Fibroblast of skin of right biceps (primary cell): ENCODE results near the gene NFASC.

Experiments used
- DNase-seq: peaks from one replicate; pipeline ENCODE4 v3.0.0-alpha.2; 2013

The NFASC gene

GRCh38 chr1:204961765-204962419 lies 91.2 kb downstream of the NFASC start:
- no peak for DNase-seq

DNA sequence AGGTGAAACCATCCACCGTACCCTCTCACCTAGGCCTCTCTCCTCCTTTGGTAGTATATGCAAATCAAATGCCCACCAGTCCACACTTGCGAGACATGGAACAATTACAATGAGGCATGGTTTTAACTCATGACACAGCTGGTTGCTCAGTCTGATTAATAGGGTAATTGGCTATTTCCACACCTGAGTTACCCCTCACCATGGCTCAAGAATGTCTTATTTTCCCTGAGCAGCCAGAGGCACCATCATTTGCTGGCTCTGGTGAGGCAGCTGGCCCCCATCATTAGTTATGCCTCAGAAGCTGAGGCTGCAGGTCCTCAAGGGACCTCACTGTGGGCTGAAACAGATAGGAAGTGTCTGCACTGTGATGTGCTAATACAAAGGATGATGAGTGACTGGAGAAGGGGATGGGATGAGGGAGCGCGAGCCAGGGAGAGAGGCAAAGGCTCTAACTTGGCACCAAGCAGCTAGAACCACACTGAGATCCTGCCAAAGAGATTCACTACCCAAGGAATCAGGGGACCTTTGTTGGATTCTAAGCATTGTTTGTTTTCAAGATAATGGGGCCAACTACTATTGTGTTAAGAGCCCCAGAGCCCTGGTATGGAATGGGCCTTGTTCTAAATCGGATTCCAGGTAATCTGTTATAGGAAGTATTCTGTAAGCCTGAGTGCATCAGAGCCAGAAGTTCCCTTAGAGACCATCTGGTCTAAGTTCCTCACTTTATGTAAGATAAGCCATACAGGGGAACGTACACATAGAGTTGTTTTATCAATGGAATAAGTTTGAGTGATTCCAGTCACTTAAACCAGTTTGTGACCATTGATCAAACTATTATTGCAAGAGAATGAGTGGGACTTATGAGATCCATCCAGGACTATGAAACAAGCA lies 92.3 kb downstream of the NFASC start:
- DNase-seq, result no peak

DNA sequence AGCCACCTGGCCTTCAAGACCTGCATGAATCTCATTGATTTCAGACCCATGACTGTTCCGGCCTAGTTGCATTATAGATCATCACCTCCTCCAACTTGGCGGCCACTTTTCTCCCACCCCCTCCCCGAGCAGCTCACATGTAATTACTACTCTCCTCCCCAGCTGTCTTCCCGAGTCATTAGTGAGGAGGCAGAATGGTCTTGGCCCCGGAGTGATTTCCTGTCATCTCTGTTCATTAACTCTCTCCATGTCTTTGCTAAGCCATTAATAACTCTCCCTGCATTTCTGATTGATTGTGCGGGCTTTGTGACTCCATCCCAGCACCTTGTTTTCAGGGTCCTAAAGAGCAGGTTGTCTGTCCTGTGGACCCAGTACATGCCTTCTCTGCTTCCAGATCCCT lies 96.8 kb downstream of the NFASC start:
- DNase-seq, result no peak

DNA sequence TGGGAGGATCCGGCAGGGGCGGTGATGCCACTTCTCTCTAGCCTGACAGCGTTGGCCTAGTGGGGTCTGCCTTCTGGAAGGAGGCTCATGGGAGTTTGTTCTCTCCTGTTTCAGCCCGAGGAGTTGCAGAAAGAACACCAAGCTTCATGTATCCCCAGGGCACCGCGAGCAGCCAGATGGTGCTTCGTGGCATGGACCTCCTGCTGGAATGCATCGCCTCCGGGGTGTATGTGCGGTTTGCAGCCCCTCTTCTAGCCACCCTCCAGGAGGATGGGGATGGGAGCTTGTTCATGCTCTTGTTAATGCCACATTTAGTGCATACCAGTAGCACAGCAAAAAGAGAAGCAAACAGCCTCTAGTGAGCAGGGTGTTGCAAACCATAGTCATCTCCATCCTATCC lies 97.5 kb downstream of the NFASC start:
- DNase-seq, result no peak

GRCh38 chr1:204968951-204969350 lies 98.3 kb downstream of the NFASC start:
- DNase-seq, result no peak

DNA sequence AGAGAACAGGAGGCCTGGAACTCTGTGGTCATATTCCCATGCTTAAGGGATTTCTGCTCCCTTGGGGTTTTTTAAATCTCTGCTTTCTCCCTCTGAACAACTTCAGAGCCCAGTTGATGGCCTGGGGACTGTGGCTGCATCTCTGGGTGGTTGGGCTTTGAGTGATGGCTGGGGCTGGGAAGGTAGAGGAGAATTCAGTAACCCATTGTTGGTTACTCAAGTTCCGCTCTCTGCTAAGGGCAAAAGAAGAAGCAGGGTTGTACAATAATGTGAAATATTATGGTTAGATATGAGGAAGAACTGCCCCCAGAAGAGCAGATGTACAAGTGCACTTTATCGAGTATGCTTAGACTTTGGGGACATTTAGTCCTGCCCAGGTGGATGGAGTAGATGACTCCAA lies 100.3 kb downstream of the NFASC start:
- no peak for DNase-seq

GRCh38 chr1:204971517-204972336 lies 101.1 kb downstream of the NFASC start:
- peak; percentile 81 for DNase-seq

DNA sequence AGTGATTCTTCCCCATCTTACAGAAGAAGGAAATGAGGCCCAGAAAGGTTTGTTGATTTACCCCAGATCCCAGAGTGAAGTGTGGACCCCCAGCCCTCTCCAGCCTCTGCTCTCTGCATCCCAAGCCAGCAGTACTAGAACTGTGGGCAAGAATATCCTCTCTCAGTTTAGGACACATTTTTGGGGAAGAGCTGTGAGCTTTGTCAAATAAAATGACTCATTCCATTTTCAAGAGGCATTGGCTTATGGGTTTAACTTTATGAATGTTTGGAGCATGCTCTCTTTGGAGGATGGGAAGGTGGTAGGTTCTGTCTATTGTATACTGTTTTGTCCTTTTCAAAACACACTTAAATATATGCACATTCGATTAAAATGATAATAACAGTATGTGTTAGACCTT lies 101.8 kb downstream of the NFASC start:
- peak; percentile 22 for DNase-seq

GRCh38 chr1:204973449-204973848 lies 102.8 kb downstream of the NFASC start:
- no peak for DNase-seq

DNA sequence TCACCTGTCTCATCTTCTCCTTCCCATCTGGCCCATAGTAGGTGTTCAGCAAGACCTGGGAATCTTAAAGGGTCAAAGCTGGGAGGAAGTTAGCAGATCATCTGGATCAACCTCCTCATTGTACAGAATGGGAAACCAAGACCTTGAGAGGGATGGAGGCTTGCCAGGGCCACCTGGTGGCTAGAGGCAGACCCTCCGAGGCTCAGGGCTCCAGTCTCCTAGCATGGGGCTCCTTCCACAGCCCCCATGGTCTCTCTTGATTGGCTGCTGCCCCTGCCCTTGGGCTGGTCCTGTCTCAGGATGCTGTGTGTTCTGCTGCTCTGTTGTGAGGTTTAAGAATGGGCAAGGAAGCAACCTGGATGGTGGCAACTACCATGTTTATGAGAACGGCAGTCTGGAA lies 103.7 kb downstream of the NFASC start:
- no peak for DNase-seq

DNA sequence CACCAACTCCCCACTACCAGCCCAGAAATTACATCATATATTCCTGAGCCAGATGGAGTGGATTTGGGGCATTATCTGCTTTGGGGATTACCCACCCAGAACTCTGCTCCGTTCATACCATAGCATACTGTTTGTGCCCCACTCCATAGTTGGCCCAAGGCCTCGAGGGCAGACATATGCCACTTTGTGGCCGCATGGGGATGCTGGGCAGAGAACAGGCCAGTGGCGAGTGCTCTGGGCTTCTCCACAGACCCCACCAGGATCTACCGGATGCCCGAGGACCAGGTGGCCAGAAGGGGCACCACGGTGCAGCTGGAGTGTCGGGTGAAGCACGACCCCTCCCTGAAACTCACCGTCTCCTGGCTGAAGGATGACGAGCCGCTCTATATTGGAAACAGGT lies 104.4 kb downstream of the NFASC start:
- DNase-seq, result no peak

DNA sequence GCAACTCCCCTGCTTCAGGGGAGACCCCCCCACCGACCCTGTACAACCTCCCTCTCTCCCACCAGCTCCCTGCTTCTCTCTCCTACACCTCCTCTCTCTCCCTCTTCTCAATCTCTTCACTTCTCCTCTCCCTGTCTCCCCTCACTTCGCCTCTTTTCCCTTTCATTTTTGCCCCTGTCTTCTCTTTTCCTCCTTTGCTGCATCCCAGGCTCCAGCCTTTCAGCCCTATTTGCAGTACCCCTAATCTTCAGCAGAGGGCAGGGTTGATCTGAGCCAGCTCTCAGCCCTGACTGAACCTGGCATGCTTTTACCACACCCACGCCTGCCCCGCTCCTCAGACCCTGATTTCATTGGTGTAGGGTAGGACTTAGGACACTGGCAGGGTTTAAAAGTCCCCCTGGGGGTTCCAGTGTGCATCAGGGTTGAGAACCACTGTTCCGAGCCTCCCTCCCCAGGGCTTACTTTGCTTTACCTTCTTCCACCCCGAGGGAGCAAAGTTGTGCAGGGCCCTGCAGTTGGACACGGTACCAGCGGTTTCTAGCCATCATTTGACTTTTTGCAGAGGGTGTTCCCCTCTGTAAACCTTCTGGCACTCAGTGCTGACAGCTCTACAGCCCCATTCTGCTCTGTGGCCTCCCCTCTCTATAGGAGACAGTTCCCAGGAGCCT lies 105.0 kb downstream of the NFASC start:
- peak; percentile 39 for DNase-seq

DNA sequence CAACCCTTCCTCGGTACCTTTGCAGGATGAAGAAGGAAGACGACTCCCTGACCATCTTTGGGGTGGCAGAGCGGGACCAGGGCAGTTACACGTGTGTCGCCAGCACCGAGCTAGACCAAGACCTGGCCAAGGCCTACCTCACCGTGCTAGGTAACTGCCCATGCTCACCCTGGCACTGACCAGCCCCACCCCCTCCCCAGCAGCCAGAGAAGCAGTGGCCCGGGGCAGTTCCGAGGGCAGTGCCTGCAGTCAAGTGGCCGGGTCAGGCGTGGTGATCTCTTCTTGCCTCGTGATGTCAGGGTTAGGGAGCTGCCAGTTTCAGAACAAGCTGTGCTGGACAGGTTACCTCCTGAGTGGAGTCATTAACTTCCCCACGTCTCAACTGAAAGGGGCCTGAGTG lies 106.0 kb downstream of the NFASC start:
- DNase-seq, result no peak

DNA sequence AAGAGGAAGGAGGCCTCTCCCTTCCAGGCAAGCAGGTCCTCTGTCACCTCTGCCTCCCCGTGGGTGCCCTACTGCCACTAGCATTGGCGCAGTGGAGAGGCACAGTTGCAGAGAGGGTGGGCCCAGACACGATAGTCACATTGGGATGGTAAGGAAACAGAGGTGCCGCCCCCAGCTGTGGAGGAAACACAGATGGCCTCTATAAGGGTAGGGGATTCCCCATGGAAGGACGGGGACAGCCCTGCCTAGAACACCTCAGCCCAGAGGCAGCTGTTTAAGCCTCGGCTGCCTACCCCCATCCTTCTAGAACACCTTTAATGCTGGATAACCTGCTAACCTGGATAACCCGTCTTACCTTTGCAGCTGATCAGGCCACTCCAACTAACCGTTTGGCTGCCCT lies 106.7 kb downstream of the NFASC start:
- no peak for DNase-seq

DNA sequence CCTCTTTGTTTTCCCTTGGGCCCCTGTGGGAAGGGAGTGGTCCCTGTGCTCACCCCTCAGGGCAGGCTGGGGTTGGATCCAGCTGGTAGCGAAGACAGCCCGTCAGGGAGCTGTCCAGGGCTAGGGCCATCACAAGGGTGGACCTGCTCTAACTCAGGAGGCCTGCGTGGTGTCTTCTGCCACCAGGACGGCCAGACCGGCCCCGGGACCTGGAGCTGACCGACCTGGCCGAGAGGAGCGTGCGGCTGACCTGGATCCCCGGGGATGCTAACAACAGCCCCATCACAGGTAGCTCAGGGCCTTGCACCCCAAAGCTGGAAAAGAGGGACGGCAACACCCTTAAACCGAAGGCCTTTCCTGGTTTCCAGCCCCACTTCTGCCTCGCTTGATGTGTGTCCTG lies 108.1 kb downstream of the NFASC start:
- no peak for DNase-seq

DNA sequence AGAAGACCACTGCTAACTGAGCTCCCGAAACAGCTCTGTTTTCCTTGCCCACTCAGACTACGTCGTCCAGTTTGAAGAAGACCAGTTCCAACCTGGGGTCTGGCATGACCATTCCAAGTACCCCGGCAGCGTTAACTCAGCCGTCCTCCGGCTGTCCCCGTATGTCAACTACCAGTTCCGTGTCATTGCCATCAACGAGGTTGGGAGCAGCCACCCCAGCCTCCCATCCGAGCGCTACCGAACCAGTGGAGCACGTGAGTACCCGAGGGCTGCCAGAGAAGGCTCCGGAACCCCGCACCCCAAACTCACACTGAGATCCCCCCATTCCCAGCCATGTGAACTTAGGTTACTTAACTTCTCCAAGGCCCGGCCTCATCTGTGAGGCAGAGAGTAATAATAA lies 108.6 kb downstream of the NFASC start:
- DNase-seq, result no peak

GRCh38 chr1:204979891-204980649 lies 109.4 kb downstream of the NFASC start:
- no peak for DNase-seq

DNA sequence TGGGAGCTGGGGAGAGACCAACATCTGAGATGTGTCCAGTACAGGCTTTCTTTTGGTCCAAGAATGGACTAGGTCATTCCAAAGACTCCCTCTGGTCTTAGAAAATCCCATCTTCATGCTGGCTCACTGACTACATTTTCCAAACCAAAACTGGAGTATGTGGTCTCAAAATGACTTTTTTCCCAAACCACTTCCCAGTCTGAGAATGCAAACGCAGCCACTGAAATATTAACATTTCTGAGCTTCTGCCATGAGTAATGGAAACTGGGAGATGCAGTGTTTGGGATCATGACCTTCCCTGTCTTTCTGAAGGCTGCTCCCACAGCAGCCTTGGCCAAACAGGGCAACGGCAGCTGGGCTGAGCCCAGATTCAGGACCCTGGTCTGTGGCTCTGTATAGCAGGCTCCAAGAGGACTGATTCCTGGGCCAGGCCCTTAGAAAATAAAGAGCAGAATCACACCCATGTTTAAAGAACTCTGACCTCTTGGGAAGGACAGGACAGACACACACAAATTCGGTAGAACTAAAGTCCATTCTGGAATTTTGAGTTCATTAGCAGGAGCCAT lies 110.3 kb downstream of the NFASC start:
- peak; percentile 33 for DNase-seq

DNA sequence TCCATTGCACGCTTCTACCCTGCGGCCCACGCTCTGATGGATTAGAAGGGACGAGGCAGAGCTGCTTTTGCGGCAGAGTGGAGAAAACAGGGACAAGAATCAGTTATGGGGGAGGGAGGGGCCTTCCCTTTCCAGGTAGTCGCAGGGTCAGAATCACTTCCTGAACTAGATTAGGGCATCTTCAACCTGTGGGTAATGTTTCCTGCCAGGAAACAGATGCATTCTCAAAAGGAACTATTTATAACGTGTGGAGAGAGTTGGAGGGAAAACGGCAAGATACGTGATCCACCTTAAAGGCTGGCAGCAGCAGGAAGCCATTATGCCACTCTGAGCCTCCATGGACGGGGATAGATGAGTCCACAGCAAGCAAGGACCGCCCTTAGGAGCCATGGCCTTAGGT lies 112.5 kb downstream of the NFASC start:
- no peak for DNase-seq

- DNase-seq, result no peak
Observed at GRCh38 chr1:204983881-204984280, 113.2 kb downstream of the NFASC start.

- DNase-seq, result no peak
Observed at GRCh38 chr1:204984499-204984898, 113.8 kb downstream of the NFASC start.

DNA sequence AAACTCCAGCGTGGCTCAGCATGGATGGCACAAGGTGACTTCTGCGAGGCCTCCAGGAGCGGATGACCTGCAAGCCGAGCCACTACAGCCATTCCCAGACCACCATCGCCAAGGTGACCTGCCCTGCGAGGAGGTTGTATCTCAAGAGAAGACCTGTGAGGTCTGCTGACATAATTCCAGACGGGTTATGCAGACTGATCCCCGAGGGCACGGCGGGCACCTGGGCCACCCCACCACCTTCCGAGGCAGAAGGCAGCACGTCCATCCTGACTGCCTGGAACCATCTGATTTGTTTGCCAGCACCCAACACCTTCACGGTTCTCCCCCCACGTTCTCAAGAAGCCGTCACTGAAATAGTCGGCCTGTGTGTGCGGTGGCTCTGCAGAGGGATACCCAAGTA lies 115.5 kb downstream of the NFASC start:
- no peak for DNase-seq
